GM18517 (cell line): ENCODE data around the gene PDE6B.
"Not testable (repeated sequence)": the region's sequence is repeated elsewhere in the genome, so short reads cannot be mapped to it uniquely, and the experiment has no call there.

Experiments
- ATAC-seq: cut with Tn5 transposase; IDR thresholded peaks from one replicate; pipeline ENCODE4 v1.9.1; 2021; ENCODE audit warnings: mild to moderate bottlenecking, moderate library complexity; ENCODE audit not compliant: unreplicated experiment

PDE6B gene

DNA sequence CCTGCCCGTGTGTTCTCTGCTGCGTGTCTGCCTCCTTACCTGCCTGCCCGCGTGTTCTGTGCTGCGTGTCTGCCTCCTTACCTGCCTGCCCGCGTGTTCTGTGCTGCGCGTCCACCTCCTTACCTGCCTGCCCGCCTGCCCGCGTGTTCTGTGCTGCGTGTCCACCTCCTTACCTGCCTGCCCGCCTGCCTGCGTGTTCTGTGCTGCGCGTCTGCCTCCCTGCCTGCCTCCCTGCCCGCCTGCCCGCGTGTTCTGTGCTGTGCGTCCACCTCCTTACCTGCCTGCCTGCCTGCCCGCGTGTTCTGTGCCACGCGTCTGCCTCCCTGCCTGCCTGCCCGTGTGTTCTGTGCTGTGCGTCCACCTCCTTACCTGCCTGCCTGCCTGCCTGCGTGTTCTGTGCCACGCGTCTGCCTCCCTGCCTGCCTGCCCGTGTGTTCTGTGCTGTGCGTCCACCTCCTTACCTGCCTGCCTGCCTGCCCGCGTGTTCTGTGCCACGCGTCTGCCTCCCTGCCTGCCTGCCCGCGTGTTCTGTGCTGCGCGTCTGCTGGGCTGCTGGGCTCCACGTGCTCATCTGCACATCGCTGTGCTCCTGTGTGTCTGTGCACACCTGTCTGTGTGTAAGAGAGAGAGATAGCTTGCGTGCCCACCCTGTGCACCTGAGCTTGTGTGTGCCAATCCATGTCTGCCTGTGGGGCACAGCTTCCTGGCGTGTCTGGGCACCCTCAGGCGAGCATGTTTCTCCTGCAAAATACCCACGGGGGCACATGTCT, 9.9 kb downstream of the PDE6B start:
- not testable (repeated sequence) for ATAC-seq

DNA sequence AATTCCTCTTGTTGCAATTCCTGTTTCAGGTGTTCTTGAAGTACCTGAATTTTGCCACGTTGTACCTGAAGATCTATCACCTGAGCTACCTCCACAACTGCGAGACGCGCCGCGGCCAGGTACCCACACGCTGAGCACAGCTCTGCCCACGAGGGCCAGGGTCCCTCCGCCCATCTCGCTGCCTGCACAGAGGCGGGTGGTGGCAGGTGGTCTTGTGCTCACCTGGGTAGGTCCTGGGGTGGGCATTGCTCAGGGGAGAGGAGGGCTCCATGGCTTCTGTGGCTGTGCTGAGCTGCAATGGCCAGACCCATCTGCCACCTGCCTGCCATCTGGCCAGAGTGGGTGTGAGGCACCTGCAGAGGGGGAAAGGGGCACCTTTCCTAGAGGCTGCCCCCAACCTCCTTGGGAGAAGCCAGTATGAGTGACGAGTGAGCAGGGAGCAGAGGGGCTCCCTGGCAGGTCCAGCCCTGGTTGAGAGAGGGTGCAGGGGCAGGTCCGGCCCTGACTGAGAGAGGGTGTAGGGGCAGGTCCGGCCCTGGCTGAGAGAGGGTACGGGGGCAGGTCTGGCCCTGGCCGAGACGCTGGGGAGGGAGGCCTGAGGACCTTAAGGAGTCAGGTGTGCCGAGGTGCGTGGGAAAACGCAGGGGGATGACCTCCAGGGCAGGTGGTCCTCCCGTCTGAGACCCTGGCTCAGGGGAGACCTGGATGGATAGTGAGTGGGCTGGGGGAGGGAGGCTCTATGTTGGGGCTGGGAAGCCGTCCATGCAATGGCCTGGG, 10.7 kb downstream of the PDE6B start:
- ATAC-seq, result no peak

DNA sequence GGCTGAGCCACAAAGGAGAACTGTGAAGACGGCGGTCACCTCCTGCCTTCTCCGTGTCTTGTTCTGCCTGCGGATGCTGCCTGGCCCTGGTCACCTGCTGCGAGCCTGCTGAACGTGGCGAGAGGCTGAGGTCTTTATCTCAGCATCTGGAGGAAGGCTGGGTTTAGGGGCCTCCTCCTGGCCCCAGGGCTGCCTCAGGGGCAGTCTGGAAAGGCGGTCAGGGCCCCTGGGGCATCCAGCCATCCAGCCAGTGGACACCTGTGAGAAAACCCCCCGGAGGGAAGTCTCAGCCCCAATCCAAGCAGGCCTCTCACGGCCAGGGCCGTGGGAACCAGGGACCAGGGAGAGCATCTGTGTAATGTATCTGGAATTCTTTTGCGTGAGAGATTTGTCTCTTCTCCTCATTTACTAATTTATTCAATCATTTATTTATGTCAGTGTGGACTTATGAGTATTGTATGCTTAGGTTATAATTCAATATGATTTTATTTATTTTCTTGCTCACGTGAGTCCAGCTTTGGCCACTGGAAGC, 11.3 kb downstream of the PDE6B start:
- no peak for ATAC-seq

DNA sequence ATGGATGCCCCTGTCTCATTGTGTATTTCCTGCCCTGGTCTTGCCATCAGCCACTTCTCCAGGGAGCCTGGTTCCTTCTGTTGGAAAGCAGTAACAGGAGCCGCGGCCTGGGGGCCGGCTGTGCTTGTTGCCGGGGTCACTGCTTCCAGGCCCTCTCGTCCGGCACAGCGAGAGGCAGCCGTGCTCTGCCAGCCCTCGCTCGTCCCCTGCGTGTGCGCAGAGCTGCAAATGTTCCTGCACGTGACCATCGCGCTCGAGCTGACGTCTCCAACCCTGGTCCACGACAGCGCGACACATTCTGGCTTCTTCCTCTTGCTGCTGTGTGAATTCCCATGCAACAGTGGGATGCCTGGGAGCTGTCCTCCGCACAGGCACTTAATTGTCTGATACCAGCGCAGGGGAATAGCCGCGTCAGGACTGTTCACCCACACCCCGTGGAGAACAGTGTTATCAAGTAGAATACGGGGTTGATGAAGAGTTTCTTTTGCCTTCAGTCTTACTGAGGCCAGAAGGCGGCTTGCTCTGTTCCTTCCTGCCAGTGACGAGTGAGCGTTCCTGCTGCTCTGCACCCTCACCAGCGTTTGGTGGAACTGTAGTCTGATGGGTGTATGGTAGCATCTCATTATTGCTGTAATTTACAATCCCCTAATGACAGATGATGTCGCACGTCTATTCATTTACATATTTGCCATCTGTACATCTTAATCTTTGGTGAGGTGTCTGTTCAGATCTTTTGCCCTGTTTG, 12.3 kb downstream of the PDE6B start:
- no peak for ATAC-seq

DNA sequence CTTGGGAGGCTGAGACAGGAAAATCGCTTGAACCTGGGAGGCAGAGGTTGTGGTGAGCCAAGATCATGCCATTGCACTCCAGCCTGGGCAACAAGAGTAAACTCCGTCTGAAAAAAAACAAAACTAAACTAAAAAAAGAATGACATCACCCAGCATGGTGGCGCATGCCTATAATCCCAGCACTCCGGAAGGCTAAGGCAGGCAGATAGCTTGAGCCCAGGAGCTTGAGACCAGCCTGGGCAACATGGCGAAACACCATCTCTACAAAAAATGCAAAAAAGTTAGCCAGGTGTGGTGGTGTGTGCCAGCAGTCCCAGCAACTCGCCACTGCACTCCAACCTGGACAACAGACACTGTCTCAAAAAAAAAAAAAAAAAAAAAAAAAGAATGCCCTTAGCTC, 17.0 kb downstream of the PDE6B start:
- ATAC-seq, result not testable (repeated sequence)

DNA sequence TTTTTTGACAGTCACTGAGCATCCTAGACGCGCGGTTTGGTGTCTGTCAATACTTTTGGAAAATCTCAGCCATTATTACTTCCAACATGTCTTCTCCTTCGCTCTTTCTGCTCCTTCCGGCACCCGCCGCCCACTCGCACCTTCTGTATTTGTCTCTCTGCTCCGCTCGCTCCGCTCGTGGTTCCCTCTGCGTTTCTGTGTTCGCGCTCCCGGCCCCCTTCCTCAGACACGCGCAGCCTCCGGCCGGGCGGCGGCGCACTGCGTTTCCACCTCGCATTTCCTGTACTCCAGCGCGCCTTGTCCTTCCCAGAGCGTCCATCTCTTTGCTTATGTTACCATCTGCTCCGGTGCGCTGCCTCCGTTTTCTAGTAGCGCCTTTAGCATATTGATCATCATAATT, 21.1 kb downstream of the PDE6B start:
- ATAC-seq, result no peak

DNA sequence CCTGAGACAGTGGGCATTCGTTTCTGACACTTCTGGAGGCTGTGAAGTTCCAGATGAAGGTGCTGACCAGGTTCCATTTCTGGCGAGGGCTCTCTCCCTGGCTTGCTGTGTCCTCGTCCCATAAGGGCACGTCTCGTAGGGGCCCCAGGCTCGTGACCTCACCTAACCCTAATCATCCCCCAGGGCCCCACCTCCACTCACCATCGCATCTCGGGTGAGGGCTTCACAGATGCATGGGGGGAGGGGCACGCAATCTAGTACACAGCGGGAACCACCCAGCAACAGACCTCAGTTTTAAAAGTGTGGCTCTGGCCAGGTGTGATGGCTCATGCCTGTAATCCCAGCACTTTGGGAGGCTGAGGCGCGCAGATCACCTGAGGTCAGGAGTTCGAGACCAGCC, 22.1 kb downstream of the PDE6B start:
- ATAC-seq, result no peak

DNA sequence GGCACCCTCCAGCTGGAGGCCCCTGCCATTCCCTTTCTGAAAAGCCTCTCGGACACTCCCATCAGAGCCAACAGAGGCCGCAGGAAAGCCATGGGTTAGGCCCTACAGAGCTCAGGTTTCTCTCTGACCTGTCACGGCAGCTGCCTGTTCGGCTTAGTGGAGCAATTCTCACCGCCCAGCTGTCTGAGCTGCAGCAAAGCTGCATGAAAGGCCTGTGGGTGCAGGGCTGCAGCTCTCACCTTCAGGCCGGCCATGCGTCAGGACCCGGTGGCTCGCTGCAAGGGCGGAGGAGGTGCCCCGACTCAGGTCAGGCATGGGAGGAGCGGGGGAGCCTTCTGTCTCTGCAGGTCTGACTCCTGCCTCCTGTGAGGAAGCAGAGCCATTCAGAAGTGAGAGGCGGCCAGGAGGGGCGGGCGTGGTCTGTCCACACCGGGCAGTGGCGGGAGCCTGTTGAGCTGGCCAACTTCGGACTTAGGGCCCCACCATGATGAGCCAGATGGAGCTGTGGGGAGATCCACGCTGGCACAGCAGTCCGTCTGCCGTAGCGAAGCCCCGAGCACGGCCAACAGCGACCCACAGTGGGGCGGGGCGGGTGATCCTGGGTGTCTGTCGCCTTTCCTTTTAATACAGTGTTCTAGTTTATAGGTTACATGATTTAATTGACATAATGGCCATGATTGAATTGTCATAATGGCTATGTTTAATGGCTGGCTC, 23.4 kb downstream of the PDE6B start:
- ATAC-seq, result no peak

DNA sequence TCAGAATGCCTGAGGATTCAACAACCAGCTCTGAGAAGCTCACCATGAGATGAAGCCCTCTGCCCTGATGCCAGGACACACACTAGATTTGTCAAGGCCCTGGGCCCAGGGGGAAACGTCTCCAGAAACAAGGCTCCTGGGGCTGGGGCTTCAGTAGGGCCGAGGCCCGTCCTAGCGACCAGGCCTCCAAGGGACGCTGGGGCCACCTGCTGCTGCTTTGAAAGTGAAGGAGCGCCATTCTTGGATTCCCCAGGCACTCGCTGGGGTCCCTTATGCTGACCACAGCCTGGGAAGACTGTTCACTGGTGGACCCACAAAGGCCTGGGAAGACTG, 23.9 kb downstream of the PDE6B start:
- no peak for ATAC-seq

DNA sequence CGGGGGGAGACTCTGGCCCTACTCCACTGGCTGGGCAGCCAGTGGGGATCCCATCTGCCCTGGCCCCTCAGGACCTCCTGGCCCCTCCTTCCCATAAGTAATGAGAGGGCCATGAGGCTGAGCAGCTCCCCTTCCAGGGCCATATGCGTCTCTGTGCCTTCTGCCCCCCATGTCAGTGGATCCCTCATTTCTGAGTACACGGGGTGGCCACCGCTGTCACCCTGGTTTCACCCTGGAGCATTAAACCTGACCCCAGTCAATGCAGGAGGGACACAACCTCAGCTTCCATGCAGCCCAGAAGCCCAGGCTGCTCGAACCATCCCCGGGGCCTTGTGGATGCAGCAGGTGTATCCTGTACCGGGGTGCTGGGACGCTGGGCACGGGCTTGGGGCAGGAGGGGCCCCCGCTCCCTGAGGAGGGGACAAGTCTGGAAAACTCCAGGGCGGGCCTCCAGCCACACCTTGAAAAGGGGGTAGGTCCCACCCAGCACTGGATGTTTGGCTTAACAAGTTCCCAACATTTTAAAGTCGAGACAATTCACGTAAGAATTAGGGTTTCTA, 24.5 kb downstream of the PDE6B start:
- no peak for ATAC-seq

DNA sequence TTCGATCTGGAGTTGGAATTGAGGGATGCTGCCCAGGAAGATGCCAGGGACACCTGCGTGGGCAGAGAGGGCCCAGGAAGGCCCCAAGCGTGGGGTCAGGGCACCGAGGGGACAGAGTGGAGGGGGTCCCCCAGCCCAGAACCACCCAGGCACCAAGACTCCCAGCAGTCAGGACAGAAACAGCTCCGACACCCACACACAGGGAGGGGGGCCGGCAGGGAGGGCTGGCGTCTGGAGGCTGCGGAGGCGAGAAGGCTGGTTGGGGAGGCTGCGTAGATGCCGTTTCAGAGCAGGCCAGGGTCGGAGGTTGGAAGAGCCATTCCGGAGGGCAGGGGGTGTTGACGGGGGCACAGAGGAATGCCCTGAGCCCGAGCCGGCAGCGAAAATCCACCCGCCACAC, 25.1 kb downstream of the PDE6B start:
- no peak for ATAC-seq

DNA sequence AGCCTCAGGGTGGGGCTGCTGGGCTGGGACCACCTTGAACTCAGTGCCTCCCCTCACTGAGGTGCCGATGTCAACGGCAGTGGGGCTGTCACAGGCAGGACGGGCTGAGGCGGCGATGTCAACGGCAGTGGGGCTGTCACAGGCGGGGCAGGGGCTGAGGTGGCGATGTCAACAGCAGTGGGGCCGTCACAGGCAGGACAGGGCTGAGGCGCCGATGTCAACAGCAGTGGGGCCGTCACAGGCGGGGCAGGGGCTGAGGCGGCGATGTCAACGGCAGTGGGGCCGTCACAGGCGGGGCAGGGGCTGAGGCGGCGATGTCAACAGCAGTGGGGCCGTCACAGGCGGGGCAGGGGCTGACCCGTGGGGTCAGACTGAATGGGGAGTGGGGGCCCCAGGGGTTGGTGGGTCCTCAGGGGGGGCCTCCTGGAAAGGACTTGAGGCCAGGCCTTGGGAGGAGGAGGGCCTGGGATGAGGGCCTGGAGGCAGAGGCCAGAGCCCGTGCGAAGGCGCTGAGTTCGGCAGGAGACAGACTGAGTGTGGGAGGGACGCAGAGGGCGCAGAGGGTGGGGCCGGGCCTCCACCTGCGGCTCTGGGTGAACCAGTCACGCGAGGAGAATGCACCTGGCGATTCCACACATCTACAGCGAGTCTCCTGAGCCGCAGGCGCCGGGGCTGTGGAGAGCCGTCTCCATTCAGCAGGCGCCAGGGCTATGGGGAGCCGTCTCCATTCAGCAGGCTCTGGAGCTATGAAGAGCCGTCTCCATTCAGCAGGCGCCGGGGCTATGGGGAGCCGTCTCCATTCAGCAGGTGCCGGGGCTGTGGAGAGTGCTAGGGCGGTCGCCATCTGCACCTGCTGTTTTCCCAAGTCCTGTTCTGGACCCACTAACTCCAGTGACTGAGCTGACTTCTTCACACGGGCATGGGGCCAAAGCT, 25.8 kb downstream of the PDE6B start:
- ATAC-seq, result no peak

DNA sequence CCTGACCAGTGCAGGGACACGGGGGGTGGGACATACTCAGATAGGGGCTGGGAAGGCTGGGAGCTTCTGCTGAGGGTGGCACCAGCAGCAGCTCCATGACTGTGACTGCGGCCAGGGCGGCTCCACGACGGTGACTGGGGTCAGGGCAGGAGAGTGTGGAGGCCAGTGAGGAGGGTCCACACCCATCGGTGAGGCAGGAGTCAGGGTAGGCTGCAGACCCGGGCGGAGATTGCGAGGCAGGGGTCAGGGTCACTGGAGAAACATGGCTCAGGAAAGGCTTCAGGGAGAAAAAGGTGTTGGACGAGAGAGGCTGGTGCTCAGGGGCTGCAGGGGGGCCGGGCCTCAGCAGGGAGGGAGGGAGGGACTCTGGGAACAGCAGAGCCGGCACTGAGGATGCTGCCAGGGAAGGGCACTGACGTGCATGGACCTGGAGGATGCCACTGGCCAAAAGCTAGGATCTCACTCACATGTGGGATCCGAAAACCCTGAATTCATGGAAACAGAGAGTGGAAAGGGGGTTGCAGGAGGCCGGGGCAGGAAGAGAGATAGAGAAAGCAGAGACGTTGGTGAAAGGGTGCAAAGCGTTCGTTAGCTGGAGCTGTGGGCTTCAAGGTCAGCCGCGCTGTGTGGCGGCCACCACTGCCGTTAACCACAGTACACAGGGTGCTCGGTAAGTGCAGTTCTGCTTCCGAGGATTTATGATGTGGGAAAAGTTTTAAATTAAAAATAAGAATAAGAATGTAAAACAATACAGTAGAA, 26.7 kb downstream of the PDE6B start:
- ATAC-seq, result no peak

DNA sequence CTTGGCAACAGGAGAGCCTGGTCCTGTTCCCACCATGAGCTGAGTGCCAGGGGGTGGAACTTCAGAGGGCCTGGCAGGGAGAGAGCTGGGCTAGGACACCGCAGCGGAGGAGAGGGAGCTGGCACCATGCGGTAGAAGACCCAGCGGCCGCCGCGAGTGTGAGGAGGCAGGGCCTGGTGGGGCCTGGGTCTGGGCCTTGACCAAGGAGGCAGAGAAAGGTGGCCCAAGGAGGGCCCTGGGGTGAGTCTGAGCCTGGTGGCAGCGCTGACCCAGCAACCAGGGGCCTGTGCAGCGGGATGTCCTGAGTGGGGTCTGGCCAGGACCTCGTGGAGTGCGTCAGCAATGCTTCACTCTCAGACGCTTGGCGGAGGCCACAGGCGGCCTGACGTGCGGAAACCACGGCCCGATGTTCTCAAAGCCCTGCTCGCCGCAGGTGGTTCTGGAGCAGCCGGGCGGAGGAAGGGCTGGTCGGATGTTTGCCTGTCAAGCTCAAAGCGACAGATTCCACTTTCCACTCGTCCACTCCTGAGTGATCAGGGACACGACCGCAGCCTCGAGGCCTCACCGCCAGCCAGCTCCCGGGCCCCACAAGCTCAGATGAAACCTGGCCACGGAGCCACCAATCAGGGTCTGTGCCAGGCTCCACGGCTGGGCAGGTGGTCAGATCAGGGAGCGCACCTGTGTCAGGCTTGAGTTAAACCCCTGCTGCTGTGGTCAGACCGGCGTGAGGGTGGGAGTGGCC, 27.9 kb downstream of the PDE6B start:
- ATAC-seq, result no peak

DNA sequence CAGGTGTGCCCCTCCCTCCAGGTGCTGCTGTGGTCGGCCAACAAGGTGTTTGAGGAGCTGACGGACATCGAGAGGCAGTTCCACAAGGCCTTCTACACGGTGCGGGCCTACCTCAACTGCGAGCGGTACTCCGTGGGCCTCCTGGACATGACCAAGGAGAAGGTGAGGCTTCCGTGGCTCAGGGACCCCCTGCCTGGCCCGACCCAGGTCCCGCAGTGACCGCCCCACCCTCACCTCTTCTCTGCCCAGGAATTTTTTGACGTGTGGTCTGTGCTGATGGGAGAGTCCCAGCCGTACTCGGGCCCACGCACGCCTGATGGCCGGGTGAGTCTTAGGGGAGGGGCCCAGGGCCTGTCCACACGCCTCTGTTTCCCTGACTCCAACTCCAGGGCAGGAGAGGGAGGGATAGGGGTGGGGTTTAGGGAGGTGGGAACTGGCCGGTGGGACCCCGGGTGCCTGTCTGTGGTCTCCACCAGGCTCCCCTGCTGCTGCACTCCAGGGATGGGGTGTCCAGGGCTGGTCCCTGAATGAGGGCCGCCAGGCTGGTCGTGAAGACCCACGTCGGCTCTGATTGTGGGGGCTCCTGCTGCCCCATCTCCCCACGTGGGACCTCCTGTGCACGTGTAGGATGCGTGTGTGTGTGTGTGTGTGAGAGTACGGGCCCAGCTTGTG, 28.6 kb downstream of the PDE6B start:
- ATAC-seq, result no peak

DNA sequence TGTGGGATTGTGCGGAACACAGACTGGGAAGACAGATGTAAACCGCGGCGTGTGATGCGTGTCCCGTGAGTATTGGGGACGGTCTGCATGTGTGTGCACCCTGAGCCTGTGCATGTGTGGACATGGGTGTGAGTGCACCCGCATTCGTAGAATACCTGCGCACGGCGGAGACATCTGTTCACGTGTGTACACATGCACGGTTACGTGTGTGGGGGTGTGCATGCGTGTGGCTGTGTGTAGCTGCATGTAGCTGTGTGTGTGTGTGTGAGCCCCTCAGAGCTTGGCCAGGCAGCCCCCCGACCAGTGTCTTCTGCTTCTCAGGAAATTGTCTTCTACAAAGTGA, 29.1 kb downstream of the PDE6B start:
- no peak for ATAC-seq

DNA sequence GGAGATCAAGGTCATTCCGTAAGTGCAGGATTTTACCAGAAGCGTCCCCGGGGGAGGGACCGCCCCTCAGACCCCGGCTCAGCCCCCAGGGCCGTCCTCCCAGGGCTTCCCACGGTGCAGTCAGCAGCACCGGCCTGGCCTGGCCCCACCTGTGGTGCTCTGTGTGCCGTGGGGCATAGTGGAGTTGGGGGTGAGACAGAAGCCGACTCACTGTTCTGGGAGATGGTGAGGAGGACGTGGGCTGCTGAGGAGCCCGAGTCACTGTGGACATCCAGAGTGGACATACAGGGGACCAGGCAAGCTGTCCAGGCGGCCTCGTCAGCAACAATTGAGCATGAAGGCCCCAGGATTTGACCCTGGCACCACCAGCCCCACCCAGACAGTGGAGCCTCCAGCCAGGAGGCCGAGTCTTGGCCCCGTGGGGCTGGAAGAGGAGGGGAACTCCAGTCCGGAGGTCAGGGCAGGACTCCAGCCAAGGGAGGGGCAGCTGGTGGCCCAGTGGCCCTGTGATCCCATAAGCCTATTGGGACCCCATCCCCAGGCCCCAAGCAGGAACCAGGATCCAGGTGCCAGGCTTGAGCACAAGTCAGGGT, 29.6 kb downstream of the PDE6B start:
- no peak for ATAC-seq
